HFFc6 (cell line): ENCODE results near the gene ERH. TPM values are rescaled to one million over a fixed set of nuclear protein-coding genes. Genes with fewer than 3 reads are reported as not detected.
A peak's percentile ranks its signal among the peaks of the same experiment; 100 is the strongest.
"Not testable (repeated sequence)": the region's sequence is repeated elsewhere in the genome, so short reads cannot be mapped to it uniquely, and the experiment has no call there.

Experiments used
- DNase-seq: peaks from one replicate; pipeline ENCODE4 v3.0.0-alpha.2; 2018
- H3K27ac Mint-ChIP-seq: 2 replicates; pipeline ENCODE4 v1.8.0; 2020; ENCODE audit warnings: mild to moderate bottlenecking, mixed read lengths
- H3K27me3 Mint-ChIP-seq: 2 replicates; pipeline ENCODE4 v1.8.0; 2021; ENCODE audit warnings: mild to moderate bottlenecking, moderate library complexity, mixed read lengths; ENCODE audit not compliant: insufficient read depth
- H3K36me3 Mint-ChIP-seq: 2 replicates; pipeline ENCODE4 v1.8.0; 2021; ENCODE audit warnings: low read depth, mixed read lengths
- H3K4me1 Mint-ChIP-seq: 2 replicates; pipeline ENCODE4 v1.8.0; 2020; ENCODE audit warnings: low read depth, mixed read lengths
- H3K4me3 Mint-ChIP-seq: 2 replicates; pipeline ENCODE4 v1.8.0; 2020; ENCODE audit warnings: mild to moderate bottlenecking, moderate library complexity, mixed read lengths
- H3K9me3 Mint-ChIP-seq: 2 replicates; pipeline ENCODE4 v1.8.0; 2020; ENCODE audit warnings: mild to moderate bottlenecking, mixed read lengths
- CTCF ChIP-seq: fragments of 200-600 bp; sonication (generic); IDR thresholded peaks from 2 replicates; pipeline ENCODE4 v1.5.0; 2021; ENCODE audit warnings: antibody characterized with exemption, mild to moderate bottlenecking
- total RNA-seq, 6 experiments: library from RNA; stranded (reverse); fragmentation: NEBNext Ultra II Directional; extraction: Animal tissue kit (Norgen Biotek cat#: 25700); gene quantifications; 2 replicates in 1 of 6; 3 replicates in 5 of 6; pipeline ENCODE4 v1.2.3, GENCODE V29; 2021

Gene ERH
- total RNA-seq, 6 experiments from 2014 or later: 221 to 287 (median 268) TPM

GRCh38 chr14:69423279-69423678, 25.2 kb upstream of the ERH start:
- Mint-ChIP-seq H3K9me3 (no peaks in the 10 kb centered on the region), H3K4me1 (peaks cover 18% of the 10 kb centered on the region), H3K27me3 (no peaks in the 10 kb centered on the region), H3K27ac (no peak overlapping the region), H3K4me3 (no peak overlapping the region), H3K36me3 (peaks cover 21% of the 10 kb centered on the region)
- peak; percentile 30 for TF ChIP-seq CTCF
- DNase-seq: peak; percentile 22

- not testable (repeated sequence) for DNase-seq, H3K4me3 Mint-ChIP-seq, H3K27ac Mint-ChIP-seq, H3K4me1 Mint-ChIP-seq, H3K27me3 Mint-ChIP-seq
- Mint-ChIP-seq H3K36me3 (peaks cover 14% of the 10 kb centered on the region), H3K9me3 (peaks cover 22% of the 10 kb centered on the region)
These were observed 18.0 kb upstream of the ERH start for GRCh38 chr14:69416087-69416486.

GRCh38 chr14:69413483-69413882, 15.4 kb upstream of the ERH start:
- Mint-ChIP-seq H3K9me3 (peaks cover 22% of the 10 kb centered on the region), H3K27me3 (no peaks in the 10 kb centered on the region), H3K36me3 (peaks cover 14% of the 10 kb centered on the region; the same call in 1 of the 2 replicates), H3K27ac (no peak overlapping the region), H3K4me1 (0 out of 2 replicates have a peak, but pooled peaks cover 4% of the 10 kb centered on the region), H3K4me3 (no peak overlapping the region)
- DNase-seq: no peak
- TF ChIP-seq CTCF: no peak

- Mint-ChIP-seq H3K4me3 (no peak overlapping the region), H3K27me3 (no peaks in the 10 kb centered on the region), H3K36me3 (peaks cover 6% of the 10 kb centered on the region), H3K4me1 (0 out of 2 replicates have a peak, but pooled peaks cover 4% of the 10 kb centered on the region), H3K9me3 (no peaks in the 10 kb centered on the region), H3K27ac (no peak overlapping the region)
- TF ChIP-seq CTCF: no peak
- DNase-seq: no peak
These were observed 10.3 kb upstream of the ERH start for GRCh38 chr14:69408331-69408960.

- no peak for DNase-seq
These were observed 7.7 kb upstream of the ERH start for GRCh38 chr14:69405762-69406161.

More at GRCh38 chr14:69405762-69406161, 7.7 kb upstream of the ERH start:
- no peak overlapping the region for H3K4me3 Mint-ChIP-seq
- H3K4me1 Mint-ChIP-seq: peaks cover 13% of the 10 kb centered on the region
- no peak overlapping the region for H3K27ac Mint-ChIP-seq
- peaks cover 7% of the 10 kb centered on the region for H3K36me3 Mint-ChIP-seq
- no peak for TF ChIP-seq CTCF
- no peaks in the 10 kb centered on the region for H3K27me3 Mint-ChIP-seq
- H3K9me3 Mint-ChIP-seq: no peaks in the 10 kb centered on the region
